Measurements from ENCODE around the gene USP10. TPM values are rescaled to one million over a fixed set of nuclear protein-coding genes. Genes with fewer than 3 reads are reported as not detected.

Gene USP10
- total RNA-seq, 2 experiments from 2014 or later, result 105 to 108 TPM

GRCh38 chr16:84706856-84707255, 7.1 kb downstream of the USP10 start:
- Mint-ChIP-seq H3K27ac (no peak overlapping the region), H3K4me1 (ENCODE audit: low read depth) (peaks cover 65% of the 10 kb centered on the region), H3K36me3 (peaks cover 3% of the 10 kb centered on the region), H3K27me3 (no peaks in the 10 kb centered on the region), H3K4me3 (no peak overlapping the region), H3K9me3 (no peaks in the 10 kb centered on the region)
- intact Hi-C loops (cut with micrococcal nuclease), result no loop called here
- ChIA-PET CTCF (interaction anchor here (1.3 kb wide), 1 partner anchor 31 kb away, joined by 5 read pairs; no protein-coding TSS in a partner anchor), POLR2A (no interaction called here)
- no peak for DNase-seq

- Mint-ChIP-seq H3K27me3 (no peaks in the 10 kb centered on the region), H3K4me1 (ENCODE audit: low read depth) (peaks cover 67% of the 10 kb centered on the region), H3K9me3 (no peaks in the 10 kb centered on the region), H3K36me3 (peaks cover 3% of the 10 kb centered on the region), H3K27ac (no peak overlapping the region), H3K4me3 (no peak overlapping the region)
- POLR2A ChIA-PET, result no interaction called here
- CTCF ChIA-PET, result interaction anchor here (1.4 to 2.5 kb wide), 2 partner anchors 16 to 29 kb away, joined by 5 to 10 read pairs; no protein-coding TSS in a partner anchor
- DNase-seq, result no peak
- intact Hi-C loops (cut with micrococcal nuclease), result no loop called here
These were observed 9.8 kb downstream of the USP10 start for GRCh38 chr16:84709609-84710008.

DNA sequence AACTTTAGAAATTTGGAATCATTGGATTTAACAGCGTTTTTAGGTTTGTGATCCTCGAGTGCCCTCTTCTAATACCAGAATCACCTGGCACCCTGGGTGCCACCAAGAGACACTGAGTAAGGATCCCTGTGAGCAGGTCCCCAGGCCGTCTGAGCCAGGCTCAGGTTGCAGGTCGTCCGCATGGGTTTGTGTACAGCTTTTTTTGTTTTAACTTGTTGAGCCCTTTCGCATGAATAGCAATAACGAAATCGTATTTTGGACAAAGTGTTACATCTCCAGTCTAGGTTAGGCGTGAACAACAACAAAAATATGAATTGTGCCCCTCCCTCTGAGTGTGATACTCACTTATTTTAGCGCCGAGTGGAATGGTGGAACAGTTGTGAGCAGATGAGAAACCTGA, 10.9 kb downstream of the USP10 start:
- peaks cover 67% of the 10 kb centered on the region for H3K4me1 Mint-ChIP-seq (ENCODE audit: low read depth)
- H3K27me3 Mint-ChIP-seq, result no peaks in the 10 kb centered on the region
- H3K9me3 Mint-ChIP-seq, result no peaks in the 10 kb centered on the region
- no peak overlapping the region for H3K4me3 Mint-ChIP-seq
- ChIA-PET CTCF (interaction anchor here (2.5 kb wide), 1 partner anchor 15 kb away, joined by 10 read pairs; no protein-coding TSS in a partner anchor), POLR2A (no interaction called here)
- H3K27ac Mint-ChIP-seq, result no peak overlapping the region
- no peak for DNase-seq
- H3K36me3 Mint-ChIP-seq, result peaks cover 3% of the 10 kb centered on the region
- intact Hi-C loops (cut with micrococcal nuclease), result no loop called here

GRCh38 chr16:84712138-84712671, 12.4 kb downstream of the USP10 start:
- no peak overlapping the region for H3K4me3 Mint-ChIP-seq
- H3K36me3 Mint-ChIP-seq, result peaks cover 4% of the 10 kb centered on the region
- H3K27me3 Mint-ChIP-seq, result no peaks in the 10 kb centered on the region
- no peak for DNase-seq
- intact Hi-C loops (cut with micrococcal nuclease), result no loop called here
- no peaks in the 10 kb centered on the region for H3K9me3 Mint-ChIP-seq
- H3K4me1 Mint-ChIP-seq (ENCODE audit: low read depth), result peaks cover 76% of the 10 kb centered on the region
- ChIA-PET POLR2A (no interaction called here), CTCF (interaction anchor here (0.7 to 2.0 kb wide), 5 partner anchors 9 to 26 kb away, joined by 4 to 9 read pairs (median 7); no protein-coding TSS in a partner anchor)
- no peak overlapping the region for H3K27ac Mint-ChIP-seq

GRCh38 chr16:84712801-84713775, 13.3 kb downstream of the USP10 start:
- no peaks in the 10 kb centered on the region for H3K27me3 Mint-ChIP-seq
- DNase-seq, result no peak
- intact Hi-C loops (cut with micrococcal nuclease), result no loop called here
- no peak overlapping the region for H3K4me3 Mint-ChIP-seq
- H3K4me1 Mint-ChIP-seq (ENCODE audit: low read depth), result peaks cover 76% of the 10 kb centered on the region
- CTCF ChIA-PET, result interaction anchor here (0.7 to 2.6 kb wide), 5 partner anchors 9 to 25 kb away, joined by 4 to 16 read pairs (median 7); no protein-coding TSS in a partner anchor
- H3K27ac Mint-ChIP-seq, result no peak overlapping the region
- H3K36me3 Mint-ChIP-seq, result peaks cover 8% of the 10 kb centered on the region
- POLR2A ChIA-PET, result no interaction called here
- no peaks in the 10 kb centered on the region for H3K9me3 Mint-ChIP-seq

DNA sequence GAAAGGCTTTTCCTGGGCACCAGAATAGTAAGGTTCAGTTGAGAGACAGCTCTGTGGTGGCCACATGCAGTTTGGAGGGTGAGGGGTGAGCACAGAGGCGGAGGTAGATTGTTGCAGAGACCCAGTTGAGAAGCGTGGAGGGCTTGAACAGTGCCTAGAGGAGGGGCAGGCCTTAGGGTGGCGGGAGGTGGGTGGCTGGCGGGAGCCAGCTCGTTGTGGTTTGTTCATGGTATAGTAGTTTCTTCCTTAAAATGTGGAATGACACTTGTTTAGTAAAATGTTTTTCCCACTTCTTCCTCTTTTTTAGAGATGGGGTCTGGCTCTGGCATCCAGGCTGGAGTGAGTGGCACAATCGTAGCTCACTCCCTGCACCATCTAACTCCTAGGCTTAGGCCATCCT, 14.2 kb downstream of the USP10 start:
- Mint-ChIP-seq H3K27me3 (no peaks in the 10 kb centered on the region), H3K4me1 (ENCODE audit: low read depth) (peaks cover 71% of the 10 kb centered on the region), H3K9me3 (no peaks in the 10 kb centered on the region), H3K36me3 (peaks cover 5% of the 10 kb centered on the region), H3K27ac (no peak overlapping the region), H3K4me3 (no peak overlapping the region)
- no peak for DNase-seq
- CTCF ChIA-PET, result interaction anchor here (1.5 to 2.6 kb wide), 2 partner anchors 12 to 24 kb away, joined by 5 to 16 read pairs; no protein-coding TSS in a partner anchor
- POLR2A ChIA-PET, result no interaction called here
- intact Hi-C loops (cut with micrococcal nuclease), result no loop called here

- peaks cover 66% of the 10 kb centered on the region for H3K4me1 Mint-ChIP-seq (ENCODE audit: low read depth)
These were observed 15.6 kb downstream of the USP10 start for GRCh38 chr16:84715424-84715823.

GRCh38 chr16:84715854-84716253, 16.1 kb downstream of the USP10 start:
- Mint-ChIP-seq H3K36me3 (peaks cover 5% of the 10 kb centered on the region), H3K4me1 (ENCODE audit: low read depth) (peaks cover 62% of the 10 kb centered on the region), H3K27me3 (no peaks in the 10 kb centered on the region)

More at GRCh38 chr16:84715424-84715823, 15.6 kb downstream of the USP10 start:
- Mint-ChIP-seq H3K27ac (no peak overlapping the region), H3K27me3 (no peaks in the 10 kb centered on the region), H3K9me3 (no peaks in the 10 kb centered on the region), H3K4me3 (no peak overlapping the region), H3K36me3 (peaks cover 5% of the 10 kb centered on the region)
- DNase-seq, result no peak
- ChIA-PET CTCF (interaction anchor here (0.8 to 2.6 kb wide), 4 partner anchors 10 to 205 kb away, joined by 3 to 16 read pairs (median 6); no protein-coding TSS in a partner anchor), POLR2A (no interaction called here)
- intact Hi-C loops (cut with micrococcal nuclease), result no loop called here

GRCh38 chr16:84716740-84717139, 16.9 kb downstream of the USP10 start:
- intact Hi-C loops (cut with micrococcal nuclease), result no loop called here
- Mint-ChIP-seq H3K27ac (no peak overlapping the region), H3K4me3 (no peak overlapping the region), H3K9me3 (no peaks in the 10 kb centered on the region), H3K36me3 (peaks cover 5% of the 10 kb centered on the region), H3K27me3 (no peaks in the 10 kb centered on the region), H3K4me1 (ENCODE audit: low read depth) (peaks cover 56% of the 10 kb centered on the region)
- no peak for DNase-seq
- CTCF ChIA-PET, result interaction anchor here (0.9 to 1.5 kb wide), 3 partner anchors 9 to 45 kb away, joined by 3 to 7 read pairs (median 4); no protein-coding TSS in a partner anchor
- POLR2A ChIA-PET, result no interaction called here

More at GRCh38 chr16:84715854-84716253, 16.1 kb downstream of the USP10 start:
- CTCF ChIA-PET, result interaction anchor here (1.3 to 1.5 kb wide), 2 partner anchors 10 to 43 kb away, joined by 7 to 8 read pairs; no protein-coding TSS in a partner anchor
- H3K9me3 Mint-ChIP-seq, result no peaks in the 10 kb centered on the region
- POLR2A ChIA-PET, result no interaction called here
- intact Hi-C loops (cut with micrococcal nuclease), result no loop called here
- H3K4me3 Mint-ChIP-seq, result no peak overlapping the region
- H3K27ac Mint-ChIP-seq, result no peak overlapping the region
- no peak for DNase-seq

DNA sequence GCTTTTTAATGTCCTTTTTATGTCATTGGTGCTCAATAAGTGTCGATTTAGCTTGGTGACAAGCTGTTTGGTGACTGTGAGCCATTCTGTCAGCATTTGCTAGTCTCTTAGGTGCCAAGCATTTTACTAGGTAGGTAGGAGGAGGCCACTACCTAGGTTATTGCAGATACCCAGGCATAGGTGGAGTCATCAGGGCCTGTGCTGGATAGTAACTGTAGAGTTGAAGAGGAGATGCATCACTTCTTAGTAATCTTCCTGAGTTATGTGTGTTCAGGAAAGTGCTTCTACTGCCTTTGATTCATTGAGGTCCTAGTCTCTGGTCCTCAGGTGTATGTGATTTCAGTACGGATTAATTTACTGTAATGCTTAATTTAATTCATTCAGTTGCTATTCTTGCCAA, 17.7 kb downstream of the USP10 start:
- Mint-ChIP-seq H3K27ac (no peak overlapping the region), H3K9me3 (no peaks in the 10 kb centered on the region), H3K36me3 (peaks cover 5% of the 10 kb centered on the region), H3K27me3 (no peaks in the 10 kb centered on the region), H3K4me3 (no peak overlapping the region), H3K4me1 (ENCODE audit: low read depth) (peaks cover 58% of the 10 kb centered on the region)
- DNase-seq, result no peak
- intact Hi-C loops (cut with micrococcal nuclease), result no loop called here
- ChIA-PET CTCF (interaction anchor here (0.9 to 1.5 kb wide), 4 partner anchors 8 to 45 kb away, joined by 3 to 7 read pairs (median 4); no protein-coding TSS in a partner anchor), POLR2A (no interaction called here)

DNA sequence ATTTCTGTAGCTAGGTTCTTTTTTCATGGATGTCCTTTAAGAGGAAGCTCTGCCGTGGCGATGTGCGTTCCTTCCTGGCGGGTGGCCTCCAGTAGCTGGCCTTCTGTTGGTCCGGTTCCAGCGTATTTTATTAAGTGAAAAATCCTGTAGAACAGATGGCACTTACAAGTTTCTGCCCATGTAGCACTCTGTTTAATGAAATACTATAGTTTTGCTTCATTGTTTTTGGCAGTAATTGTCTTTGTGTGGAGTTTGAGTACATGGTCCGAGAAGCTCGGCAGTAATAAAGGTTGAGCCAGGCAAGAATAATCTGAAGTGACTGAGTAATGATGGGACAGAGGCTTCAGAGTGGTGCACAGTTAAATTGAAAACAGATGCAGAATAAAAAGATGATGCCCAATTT, 20.4 kb downstream of the USP10 start:
- H3K36me3 Mint-ChIP-seq, result peaks cover 5% of the 10 kb centered on the region
- ChIA-PET CTCF (interaction anchor here (1.3 to 12.8 kb wide), 4 partner anchors 18 to 443 kb away, joined by 4 to 187 read pairs (median 6); no protein-coding TSS in a partner anchor), POLR2A (no interaction called here)
- H3K9me3 Mint-ChIP-seq, result no peaks in the 10 kb centered on the region
- no peak overlapping the region for H3K4me3 Mint-ChIP-seq
- peaks cover 63% of the 10 kb centered on the region for H3K4me1 Mint-ChIP-seq (ENCODE audit: low read depth)
- H3K27ac Mint-ChIP-seq, result no peak overlapping the region
- no peak for DNase-seq
- intact Hi-C loops (cut with micrococcal nuclease), result no loop called here
- H3K27me3 Mint-ChIP-seq, result no peaks in the 10 kb centered on the region

GRCh38 chr16:84722068-84722467, 22.3 kb downstream of the USP10 start:
- Mint-ChIP-seq H3K4me1 (ENCODE audit: low read depth) (peaks cover 66% of the 10 kb centered on the region), H3K36me3 (peaks cover 4% of the 10 kb centered on the region), H3K4me3 (no peak overlapping the region), H3K27me3 (no peaks in the 10 kb centered on the region), H3K9me3 (no peaks in the 10 kb centered on the region), H3K27ac (no peak overlapping the region)
- no peak for DNase-seq
- POLR2A ChIA-PET, result interaction anchor here (1.2 kb wide), 1 partner anchor 21 kb away, joined by 4 read pairs; no protein-coding TSS in a partner anchor
- intact Hi-C loops (cut with micrococcal nuclease), result no loop called here
- CTCF ChIA-PET, result interaction anchor here (12.8 kb wide), 1 partner anchor 16 kb away, joined by 187 read pairs; no protein-coding TSS in a partner anchor
